GM21367 (cell line): ENCODE results near the gene SUDS3.
"Not testable (repeated sequence)": the region's sequence is repeated elsewhere in the genome, so short reads cannot be mapped to it uniquely, and the experiment has no call there.

Experiments used
- ATAC-seq: cut with Tn5 transposase; IDR thresholded peaks from one replicate; pipeline ENCODE4 v1.9.1; 2021; ENCODE audit not compliant: unreplicated experiment

The SUDS3 gene

DNA sequence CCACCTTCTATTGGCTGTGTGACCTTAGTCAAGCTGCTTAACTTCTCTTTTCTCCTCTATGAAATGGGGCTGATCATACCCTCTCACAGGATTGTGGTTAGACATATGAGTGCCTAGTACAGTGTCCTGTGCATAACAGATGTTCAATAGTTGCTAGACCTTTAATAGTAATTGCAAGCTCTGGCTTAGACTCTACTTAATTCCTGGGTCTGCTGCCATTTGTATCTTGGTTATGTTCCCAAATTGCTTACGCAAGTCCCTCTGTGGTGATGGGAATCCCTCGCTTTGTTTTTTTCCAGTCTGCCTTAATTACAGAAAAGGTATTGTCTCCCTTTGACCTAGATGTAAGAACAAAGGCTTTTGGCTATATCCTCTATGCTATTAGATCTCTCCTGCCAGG lies 15.1 kb downstream of the SUDS3 start:
- no peak for ATAC-seq

- no peak for ATAC-seq
These were observed 15.5 kb downstream of the SUDS3 start for GRCh38 chr12:118391836-118392235.

GRCh38 chr12:118397708-118398440 lies 21.5 kb downstream of the SUDS3 start:
- ATAC-seq = no peak

DNA sequence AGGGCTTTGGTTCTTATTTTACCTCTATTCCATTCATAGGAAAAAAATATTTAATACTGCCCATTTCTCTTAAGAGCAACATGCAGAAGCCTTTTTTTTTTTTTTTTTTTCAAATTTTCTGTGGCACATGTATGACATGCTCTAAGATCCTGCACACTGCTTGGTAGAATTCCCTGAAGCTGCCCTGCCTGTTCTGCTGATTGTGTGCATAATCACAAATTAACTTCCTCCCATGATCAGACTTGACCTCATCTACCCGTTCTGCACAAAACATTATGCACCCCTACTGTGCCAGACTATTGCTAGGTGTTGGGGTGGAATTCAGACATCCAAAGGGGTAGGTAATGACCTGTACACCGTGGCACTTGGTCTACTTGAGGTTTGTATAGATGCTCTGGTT lies 22.2 kb downstream of the SUDS3 start:
- ATAC-seq = no peak

DNA sequence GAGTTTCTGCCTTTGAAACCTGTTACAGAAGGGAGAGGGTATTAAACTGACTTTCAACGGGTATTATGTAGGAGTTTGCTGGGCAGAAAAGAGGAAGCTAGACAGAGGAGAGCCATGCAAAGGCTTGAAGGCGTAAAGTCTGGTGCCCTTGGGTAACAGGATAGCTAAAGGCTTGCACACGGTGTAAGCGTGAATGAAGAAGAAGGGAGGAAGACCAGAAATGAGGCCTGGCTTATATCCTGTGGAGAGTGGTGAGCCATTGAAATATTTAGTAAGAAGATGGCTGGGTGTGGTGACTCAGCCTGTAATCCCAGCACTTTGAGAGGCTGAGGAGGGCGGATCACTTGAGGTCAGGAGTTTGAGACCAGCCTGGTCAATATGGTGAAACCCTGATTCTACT lies 22.6 kb downstream of the SUDS3 start:
- ATAC-seq = no peak

- no peak for ATAC-seq
These were observed 25.9 kb downstream of the SUDS3 start for GRCh38 chr12:118402251-118402650.

GRCh38 chr12:118404876-118405521 lies 28.6 kb downstream of the SUDS3 start:
- no peak for ATAC-seq

DNA sequence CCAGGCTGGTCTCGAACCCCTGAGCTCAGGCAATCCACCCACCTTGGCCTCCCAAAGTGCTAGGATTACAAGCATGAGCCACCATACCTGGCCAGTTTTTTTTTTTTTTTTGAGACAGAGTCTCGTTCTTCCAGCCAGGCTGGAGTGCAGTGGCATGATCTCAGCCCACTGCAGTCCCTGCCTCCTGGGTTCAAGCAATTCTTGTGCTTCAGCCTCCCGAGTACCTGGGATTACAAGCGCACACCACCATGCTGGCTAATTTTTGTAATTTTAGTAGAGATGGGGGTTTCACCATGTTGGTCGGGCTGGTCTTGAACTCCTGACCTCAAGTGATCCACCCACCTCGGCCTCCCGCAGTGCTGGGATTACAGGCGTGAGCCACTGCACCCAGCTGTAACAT lies 31.9 kb downstream of the SUDS3 start:
- ATAC-seq = not testable (repeated sequence)

DNA sequence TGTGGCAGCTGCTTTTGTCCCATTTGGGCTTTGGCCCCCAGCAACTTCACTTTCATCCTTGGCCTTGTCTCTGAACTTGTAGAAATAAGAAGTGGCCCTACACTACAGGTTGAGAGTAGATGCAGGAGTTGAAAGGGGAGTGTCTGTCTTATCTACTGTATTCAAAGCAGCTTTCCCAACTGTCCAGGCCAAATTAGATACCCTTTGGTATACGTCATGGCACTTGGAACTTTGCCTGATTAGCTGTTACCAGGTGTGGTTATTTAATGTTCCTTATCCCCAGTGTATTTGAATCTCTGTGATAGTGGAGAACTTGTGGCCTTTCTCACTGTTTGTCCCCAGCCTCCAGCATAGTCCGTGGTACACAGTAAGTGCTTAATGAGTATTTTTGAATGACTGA lies 33.5 kb downstream of the SUDS3 start:
- no peak for ATAC-seq

- no peak for ATAC-seq
These were observed 41.6 kb downstream of the SUDS3 start for GRCh38 chr12:118417942-118418341.

DNA sequence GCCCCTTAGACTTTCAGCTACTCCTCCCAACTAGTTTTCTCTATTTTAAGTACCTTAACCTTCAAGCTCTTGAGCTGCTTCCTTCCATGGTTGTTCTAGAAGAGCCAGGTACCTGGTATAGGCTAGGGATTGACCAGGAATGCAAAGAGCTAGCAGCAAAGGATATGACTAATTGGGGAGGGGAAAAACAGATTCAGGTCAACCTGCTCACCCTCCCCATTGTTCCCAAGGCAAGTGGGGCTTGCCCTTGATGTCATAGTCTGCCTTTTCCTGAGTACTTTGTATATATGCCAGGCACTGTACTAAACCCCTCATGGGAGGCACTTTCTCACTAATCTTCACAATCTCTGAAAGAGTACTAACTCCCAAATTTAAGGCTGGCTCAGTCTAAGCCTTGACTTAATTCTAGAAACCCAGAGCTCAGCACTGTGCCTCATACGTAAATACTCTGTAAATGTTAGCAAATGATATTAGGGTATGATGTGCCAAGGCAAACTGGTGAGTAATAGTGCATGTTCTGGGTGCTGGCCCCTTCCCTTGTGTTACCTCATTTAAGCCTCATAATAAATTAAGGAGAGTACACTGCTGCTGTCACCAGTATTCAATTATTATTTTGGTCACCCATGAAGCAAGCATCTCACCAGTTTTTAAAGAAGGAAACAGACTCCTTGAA lies 42.2 kb downstream of the SUDS3 start:
- no peak for ATAC-seq

DNA sequence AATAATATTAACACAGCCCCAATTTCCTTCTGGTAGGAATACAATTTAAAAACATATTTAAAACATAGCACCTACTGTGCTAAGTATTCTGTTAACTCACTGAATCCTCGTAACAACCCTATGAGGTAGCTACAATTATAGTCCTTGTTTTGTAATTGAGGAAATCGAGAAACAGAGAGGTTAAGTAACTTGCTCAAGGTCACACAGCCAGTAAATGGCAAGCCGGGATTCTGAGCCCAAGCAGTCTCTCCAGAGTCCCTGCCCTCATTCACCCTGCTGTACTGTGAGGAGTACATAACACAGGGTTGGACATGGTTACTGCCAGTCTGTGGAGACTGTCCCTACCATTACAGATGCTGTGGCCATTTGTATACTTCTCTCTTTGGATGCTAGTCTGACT lies 44.3 kb downstream of the SUDS3 start:
- no peak for ATAC-seq

DNA sequence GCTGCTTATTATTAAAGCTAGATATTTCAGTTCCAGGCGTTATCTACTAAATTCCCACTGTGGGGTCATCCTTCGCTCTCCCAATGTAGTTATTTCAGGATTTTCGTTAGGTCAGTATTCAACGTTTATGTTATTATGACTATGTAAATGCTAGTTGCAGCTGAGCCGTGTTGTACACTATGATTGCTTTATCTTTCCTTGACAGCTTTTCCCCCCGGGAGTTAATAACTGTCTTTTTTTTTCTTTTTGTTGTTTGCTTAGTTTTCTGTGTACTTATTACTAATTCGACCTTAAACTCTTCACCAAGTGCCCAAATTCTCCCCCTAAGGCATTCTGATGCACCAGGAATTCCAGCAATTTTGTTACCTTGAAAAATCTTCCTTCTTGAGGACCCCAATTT lies 48.5 kb downstream of the SUDS3 start:
- ATAC-seq = no peak

GRCh38 chr12:118425364-118425763 lies 49.0 kb downstream of the SUDS3 start:
- ATAC-seq = no peak

GRCh38 chr12:118427819-118428218 lies 51.5 kb downstream of the SUDS3 start:
- no peak for ATAC-seq

DNA sequence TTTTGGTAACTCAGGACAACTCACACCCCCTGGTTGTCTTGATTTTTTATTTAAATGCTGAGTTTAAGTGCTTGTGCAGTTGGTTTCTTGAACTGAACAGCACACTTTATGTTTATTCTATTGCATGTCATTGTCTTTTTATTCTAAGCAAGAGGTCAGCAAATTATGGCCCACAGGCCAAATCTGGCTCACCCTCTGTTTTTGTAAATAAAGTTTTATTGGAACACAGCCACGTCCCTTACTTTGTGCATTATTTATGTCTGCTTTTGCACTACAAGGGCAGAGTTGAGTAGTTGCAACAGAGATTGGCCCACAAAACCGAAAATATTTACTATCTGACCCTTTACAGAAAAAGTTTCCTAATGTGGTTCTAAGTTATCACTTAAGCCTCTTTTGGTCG lies 52.3 kb downstream of the SUDS3 start:
- ATAC-seq = no peak

GRCh38 chr12:118429688-118430383 lies 53.5 kb downstream of the SUDS3 start:
- ATAC-seq = no peak

DNA sequence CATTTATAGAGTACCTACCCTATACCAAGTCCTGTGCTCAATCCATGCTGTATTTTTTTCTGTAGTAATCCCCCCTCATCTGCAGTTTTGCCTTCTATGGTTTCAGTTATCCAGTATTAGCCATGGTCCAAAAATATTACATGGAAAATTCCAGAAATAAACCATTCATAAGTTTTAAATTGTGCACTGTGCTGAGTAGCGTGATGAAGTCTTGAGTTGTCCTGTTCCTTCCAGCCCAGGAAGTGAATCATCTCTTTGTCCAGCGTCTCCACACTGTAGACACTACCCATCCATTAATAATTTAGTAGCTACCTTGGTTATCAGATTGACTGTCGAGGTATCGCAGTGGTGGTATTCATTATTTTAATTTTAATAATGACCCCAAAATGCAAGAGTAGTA lies 54.2 kb downstream of the SUDS3 start:
- ATAC-seq = no peak

DNA sequence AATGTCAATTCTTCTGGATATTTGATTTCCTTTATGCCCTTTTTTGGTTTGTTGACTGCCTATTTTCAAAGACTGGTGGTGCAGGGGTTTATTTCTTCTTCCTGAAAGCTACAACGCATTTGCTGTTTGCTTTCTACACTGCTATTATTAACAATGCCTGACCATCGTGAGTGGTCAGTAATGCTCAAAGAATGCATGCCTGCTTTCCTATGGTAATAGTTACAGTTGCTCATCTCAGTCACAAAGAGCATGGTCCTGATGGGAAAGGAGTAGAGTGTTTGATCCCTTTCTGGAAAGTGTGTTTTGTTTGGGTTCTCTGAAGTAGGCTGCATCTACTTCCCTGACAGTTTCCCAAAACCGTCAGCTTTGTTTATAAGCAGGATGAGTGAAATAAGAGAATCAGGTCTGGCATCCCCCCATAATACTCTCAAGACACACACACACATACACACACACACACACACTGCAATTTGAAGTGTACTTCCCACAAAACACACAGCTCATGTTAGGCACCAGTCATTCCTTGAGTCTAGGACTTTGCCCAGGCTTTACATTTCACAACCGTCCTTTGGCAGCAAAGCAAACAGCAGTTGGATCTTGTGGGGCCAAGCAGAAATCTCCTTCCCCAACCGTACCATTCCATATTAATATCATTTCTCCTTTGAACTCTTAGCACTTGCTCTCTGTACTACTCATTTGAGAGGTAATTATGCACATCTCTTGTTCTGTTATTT lies 56.6 kb downstream of the SUDS3 start:
- no peak for ATAC-seq

- no peak for ATAC-seq
These were observed 59.8 kb downstream of the SUDS3 start for GRCh38 chr12:118436002-118436730.
